Lung (tissue), 12 donors: ENCODE measurements around the gene LRRC74A. TPM values are rescaled to one million over a fixed set of nuclear protein-coding genes. Genes with fewer than 3 reads are reported as not detected.

Experiments
- ATAC-seq: fragments of 200-7000 bp; cut with Tn5 transposase; one replicate; pipeline ENCODE4 v1.9.1; 2020; ENCODE audit warnings: moderate number of reproducible peaks; ENCODE audit not compliant: insufficient read depth, low FRiP score
- DNase-seq, 3 donors: peaks; one replicate each; pipeline ENCODE4 v3.0.0-alpha.2; 2013 to 2017
- H3K27ac ChIP-seq, 2 donors: one replicate each; pipeline ENCODE4 v1.5.1; 2013; ENCODE audit warnings: mild to moderate bottlenecking in 2 of 2, moderate library complexity in 2 of 2, control low read depth in 1 of 2, inconsistent platforms in 1 of 2, low read depth in 1 of 2, low read length in 1 of 2
- H3K27me3 ChIP-seq, 3 donors: one replicate each; pipeline ENCODE4 v1.5.1; 2013; ENCODE audit warnings: low read length in 2 of 3; ENCODE audit not compliant: control insufficient read depth in 3 of 3, insufficient read depth in 3 of 3
- H3K36me3 ChIP-seq, 4 donors: one replicate each; pipeline ENCODE4 v1.5.1; 2013; ENCODE audit warnings: low read length in 4 of 4, mild to moderate bottlenecking in 1 of 4, moderate library complexity in 1 of 4; ENCODE audit not compliant: control insufficient read depth in 4 of 4, insufficient read depth in 4 of 4
- H3K4me1 ChIP-seq, 5 donors: one replicate each; pipeline ENCODE4 v1.5.1; 2013; ENCODE audit warnings: low read length in 5 of 5, mild to moderate bottlenecking in 2 of 5, moderate library complexity in 1 of 5; ENCODE audit not compliant: control insufficient read depth in 5 of 5, insufficient read depth in 5 of 5
- H3K4me3 ChIP-seq: one replicate; pipeline ENCODE4 v1.5.1; 2013; ENCODE audit warnings: mild to moderate bottlenecking, control low read depth, moderate library complexity
- H3K9ac ChIP-seq, 2 donors: one replicate each; pipeline ENCODE4 v1.5.1; 2013; ENCODE audit warnings: low read length in 2 of 2, control low read depth in 1 of 2; ENCODE audit not compliant: insufficient read depth in 1 of 2
- H3K9me3 ChIP-seq, 4 donors: one replicate each; pipeline ENCODE4 v1.5.1; 2013; ENCODE audit warnings: low read length in 3 of 4, mild to moderate bottlenecking in 1 of 4, moderate library complexity in 1 of 4; ENCODE audit not compliant: control insufficient read depth in 4 of 4, insufficient read depth in 3 of 4
- WGBS, 2 donors: extraction: QIAGEN DNeasy Blood & Tissue Kit; methylation state at CpG; one replicate each; pipeline ENCODE4 v1.1.7; 2013; 5-methylcytosine and 5-hydroxymethylcytosine counted together
- polyA plus RNA-seq, 2 donors: library from polyadenylated mRNA; stranded (reverse); fragments of 200-250 nt; gene quantifications; one replicate each; pipeline ENCODE4 v1.2.1, GENCODE V29; 2013
- total RNA-seq, 2 donors: library from RNA; depleted of rRNA in 1 of 2; stranded (reverse); fragments of >200 nt in 1 of 2; gene quantifications; one replicate each; pipeline ENCODE4 v1.2.1, GENCODE V29; 2014 to 2021
- TF ChIP-seq, protein P1 (sequence below): IDR thresholded peaks from 2 replicates; pipeline ENCODE4 v1.5.1; 2012; ENCODE audit warnings: mild to moderate bottlenecking; ENCODE audit errors: control extremely low read depth, extremely low read depth
- donor health status: control.
- donor health status: control.
- donor health status: Bipolar disorder and iron deficiency.
- donor health status: healthy.
- donor health status: DM: yes; HTN: yes; CAD: no.

The LRRC74A gene
- total and polyA plus RNA-seq, 4 donors: not detected

DNA sequence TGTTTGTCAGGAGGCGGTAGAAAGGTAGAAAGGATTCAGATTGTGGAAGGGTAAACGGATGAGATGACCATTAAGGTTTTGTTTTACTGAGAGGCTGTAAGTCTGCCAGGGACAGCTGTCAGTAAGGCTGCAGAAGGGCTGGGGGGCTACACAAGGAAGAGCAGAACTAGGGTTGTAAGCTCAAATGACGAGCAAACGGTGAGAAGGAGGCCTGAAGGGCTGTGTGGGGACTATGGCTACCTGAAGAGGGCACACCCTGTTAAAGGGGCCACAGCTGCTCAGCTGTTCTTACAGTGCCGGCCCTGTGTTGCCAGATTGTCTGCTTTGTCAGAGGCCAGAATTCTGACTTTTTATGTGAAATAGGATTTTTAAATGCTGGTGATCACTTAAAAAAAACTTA is 45.8 kb upstream of the LRRC74A start:
- DNase-seq (no peak), ATAC-seq (no peak)
- TF ChIP-seq, protein P1, sequence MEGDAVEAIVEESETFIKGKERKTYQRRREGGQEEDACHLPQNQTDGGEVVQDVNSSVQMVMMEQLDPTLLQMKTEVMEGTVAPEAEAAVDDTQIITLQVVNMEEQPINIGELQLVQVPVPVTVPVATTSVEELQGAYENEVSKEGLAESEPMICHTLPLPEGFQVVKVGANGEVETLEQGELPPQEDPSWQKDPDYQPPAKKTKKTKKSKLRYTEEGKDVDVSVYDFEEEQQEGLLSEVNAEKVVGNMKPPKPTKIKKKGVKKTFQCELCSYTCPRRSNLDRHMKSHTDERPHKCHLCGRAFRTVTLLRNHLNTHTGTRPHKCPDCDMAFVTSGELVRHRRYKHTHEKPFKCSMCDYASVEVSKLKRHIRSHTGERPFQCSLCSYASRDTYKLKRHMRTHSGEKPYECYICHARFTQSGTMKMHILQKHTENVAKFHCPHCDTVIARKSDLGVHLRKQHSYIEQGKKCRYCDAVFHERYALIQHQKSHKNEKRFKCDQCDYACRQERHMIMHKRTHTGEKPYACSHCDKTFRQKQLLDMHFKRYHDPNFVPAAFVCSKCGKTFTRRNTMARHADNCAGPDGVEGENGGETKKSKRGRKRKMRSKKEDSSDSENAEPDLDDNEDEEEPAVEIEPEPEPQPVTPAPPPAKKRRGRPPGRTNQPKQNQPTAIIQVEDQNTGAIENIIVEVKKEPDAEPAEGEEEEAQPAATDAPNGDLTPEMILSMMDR: no peak
- no peak overlapping the region for H3K9ac ChIP-seq
- no peaks in the 10 kb centered on the region for H3K27me3 ChIP-seq
- H3K36me3 ChIP-seq: peaks cover 0 to 25% (median 3%) of the 10 kb centered on the region in 4 donors
- 62 to 73% methylated on average over 5 of the region's 5 CpGs for WGBS, 2 donors
- H3K4me1 ChIP-seq: peaks cover 0 to 7% (median 0%) of the 10 kb centered on the region in 5 donors
- H3K27ac ChIP-seq: peak overlapping the region in 1 of 2 donors; percentile 15
- no peak overlapping the region for H3K4me3 ChIP-seq
- no peaks in the 10 kb centered on the region for H3K9me3 ChIP-seq

DNA sequence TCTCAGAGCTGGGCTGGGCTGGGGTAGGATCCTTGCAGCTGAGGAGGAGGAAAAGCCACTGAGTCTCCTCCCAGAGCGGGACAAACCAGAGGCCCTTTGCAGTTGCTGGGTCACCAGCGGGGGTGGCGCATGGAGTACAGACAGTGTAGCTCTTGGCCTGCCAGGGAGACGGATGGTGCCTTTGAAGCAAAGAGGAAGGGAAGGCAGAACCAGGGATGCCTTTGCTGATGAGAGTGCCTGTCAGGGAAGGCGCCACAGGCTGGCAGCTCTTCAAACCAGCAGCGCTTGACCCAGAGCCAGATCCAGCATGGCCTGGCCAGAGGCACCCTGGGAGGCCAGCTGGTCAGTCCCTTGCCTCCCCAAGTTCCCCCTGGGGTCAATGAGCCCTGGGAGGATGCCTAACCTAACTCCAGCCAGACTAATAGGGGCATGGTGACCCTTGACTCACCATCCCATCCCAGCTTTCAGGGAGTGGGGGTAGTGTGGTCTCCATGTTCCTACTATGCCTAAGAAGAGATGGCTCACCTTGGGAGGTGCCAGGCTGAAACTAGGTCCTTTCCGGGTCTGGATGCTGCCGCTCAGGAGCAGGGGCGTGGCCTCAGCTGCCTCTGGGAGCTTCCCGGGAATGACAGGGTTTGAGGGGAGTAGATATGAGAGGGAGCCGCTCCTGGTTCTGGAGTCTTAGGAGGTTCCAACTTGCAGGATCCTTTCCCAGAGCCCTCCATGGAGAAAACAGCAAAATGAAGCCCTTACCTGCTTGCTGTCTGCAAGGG is 45.1 kb upstream of the LRRC74A start:
- Histone ChIP-seq H3K4me3 (no peak overlapping the region), H3K36me3 (peaks cover 0 to 25% (median 3%) of the 10 kb centered on the region in 4 donors), H3K9ac (no peak overlapping the region), H3K9me3 (no peaks in the 10 kb centered on the region), H3K27me3 (no peaks in the 10 kb centered on the region), H3K27ac (no peak overlapping the region), H3K4me1 (peaks cover 0 to 7% (median 0%) of the 10 kb centered on the region in 5 donors)
- TF ChIP-seq, protein P1: no peak
- ATAC-seq (no peak), DNase-seq (no peak)
- 77 to 89% methylated on average over 11 of the region's 11 CpGs for WGBS, 2 donors

DNA sequence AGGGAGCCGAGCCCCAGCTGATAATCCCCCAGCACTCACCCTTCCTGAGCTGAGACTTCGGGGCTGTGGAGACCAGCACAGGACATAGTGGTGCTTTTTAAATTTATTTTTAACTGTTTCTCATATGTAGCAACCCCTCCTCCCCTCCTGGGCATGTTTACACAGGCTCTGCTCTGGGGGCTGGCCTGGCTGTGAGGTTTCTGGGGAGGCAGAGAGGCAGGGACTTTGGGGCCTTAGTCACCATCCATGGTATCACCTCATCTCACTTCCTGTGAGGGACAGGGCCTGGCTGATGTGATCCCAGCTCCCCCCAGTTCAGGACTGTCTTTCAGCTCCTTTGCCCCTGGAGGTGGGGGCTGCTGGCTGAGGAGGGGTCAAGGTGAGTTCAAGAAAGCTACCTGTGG is 44.6 kb upstream of the LRRC74A start:
- TF ChIP-seq, protein P1: no peak
- 87 to 97% methylated on average over 2 of the region's 2 CpGs for WGBS, 2 donors
- H3K4me1 ChIP-seq: peaks cover 0 to 5% (median 0%) of the 10 kb centered on the region in 5 donors
- H3K36me3 ChIP-seq: peaks cover 0 to 29% (median 5%) of the 10 kb centered on the region in 4 donors
- no peak overlapping the region for H3K4me3 ChIP-seq
- ATAC-seq: no peak
- H3K27ac ChIP-seq: peak overlapping the region in 1 of 2 donors; percentile 10
- no peaks in the 10 kb centered on the region for H3K9me3 ChIP-seq
- no peaks in the 10 kb centered on the region for H3K27me3 ChIP-seq
- DNase-seq: no peak
- H3K9ac ChIP-seq: no peak overlapping the region
